Suprapubic skin (tissue), 4 donors: Measurements from ENCODE around the gene SDHAF4. TPM values are rescaled to one million over a fixed set of nuclear protein-coding genes. Genes with fewer than 3 reads are reported as not detected.

Experiments used
- DNase-seq, 2 donors: peaks; one replicate each; pipeline ENCODE4 v3.0.0-alpha.2; 2019; ENCODE audit warnings: low spot score in 2 of 2
- H3K27ac ChIP-seq: fragments of 200-600 bp; sonication (generic); one replicate; pipeline ENCODE4 v1.5.1; 2019
- H3K27me3 ChIP-seq: fragments of 200-600 bp; sonication (generic); one replicate; pipeline ENCODE4 v1.5.1; 2019
- H3K36me3 ChIP-seq: fragments of 200-600 bp; sonication (generic); one replicate; pipeline ENCODE4 v1.5.1; 2019
- H3K4me1 ChIP-seq: fragments of 200-600 bp; sonication (generic); one replicate; pipeline ENCODE4 v1.5.1; 2019
- H3K4me3 ChIP-seq: fragments of 200-600 bp; sonication (generic); one replicate; pipeline ENCODE4 v1.5.1; 2019; ENCODE audit warnings: mild to moderate bottlenecking
- H3K9me3 ChIP-seq: fragments of 200-600 bp; sonication (generic); one replicate; pipeline ENCODE4 v1.5.1; 2019
- EP300 ChIP-seq: sonication (generic); formaldehyde crosslinking; IDR thresholded peaks from one replicate; pipeline ENCODE4 v1.6.1; 2017; ENCODE audit warnings: antibody characterized with exemption
- POLR2A ChIP-seq, 2 donors: fragments of 450-650 bp; IDR thresholded peaks; one replicate each; pipeline ENCODE4 v1.6.1; 2017; ENCODE audit warnings: antibody characterized with exemption in 2 of 2, mild to moderate bottlenecking in 2 of 2, moderate library complexity in 2 of 2
- POLR2AphosphoS5 ChIP-seq, 3 donors: sonication (generic); formaldehyde crosslinking; IDR thresholded peaks; one replicate each; pipeline ENCODE4 v1.6.1; 2017; ENCODE audit warnings: antibody characterized with exemption in 3 of 3
- WGBS: methylation state at CpG from one replicate; pipeline ENCODE4 v1.1.5; 2018; 5-methylcytosine and 5-hydroxymethylcytosine counted together
- total RNA-seq, 4 donors: library from RNA; depleted of rRNA; stranded (reverse); fragments of >200 nt; gene quantifications; one replicate each; pipeline ENCODE4 v1.1.0, GENCODE V29; 2016
- TF ChIP-seq, protein P1 (sequence below), 2 donors: fragments of 200-600 bp in 1 of 2; fragments of 450-650 bp in 1 of 2; sonication (generic) in 1 of 2; IDR thresholded peaks; one replicate each; pipeline ENCODE4 v1.5.1; 2016 to 2019; ENCODE audit warnings: antibody characterized with exemption in 2 of 2, mild to moderate bottlenecking in 1 of 2, moderate library complexity in 1 of 2

The SDHAF4 gene
- total RNA-seq, 4 donors from 2014 or later = 3.8 to 12.5 (median 6.6) TPM

DNA sequence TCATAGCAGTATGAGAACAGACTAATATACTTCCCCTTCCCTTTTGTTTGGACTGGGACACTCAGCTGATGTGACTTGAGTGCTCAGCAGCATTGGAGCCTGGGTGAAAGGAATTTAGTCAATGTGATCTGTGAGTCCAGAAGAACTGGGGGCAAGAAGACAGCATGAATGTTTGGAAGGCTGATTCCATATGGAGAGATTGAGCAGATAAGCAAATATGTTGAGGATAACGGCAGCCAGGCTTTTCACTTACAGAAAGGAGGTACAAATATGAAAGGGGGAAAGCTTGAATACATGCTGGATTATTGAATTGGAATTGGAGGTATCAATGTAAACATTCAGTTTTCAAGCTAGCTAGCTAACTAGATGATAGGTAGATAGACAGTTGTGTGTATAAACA lies 63.2 kb downstream of the SDHAF4 start:
- no peak overlapping the region for H3K27ac ChIP-seq
- H3K9me3 ChIP-seq = no peaks in the 10 kb centered on the region
- H3K4me1 ChIP-seq = no peaks in the 10 kb centered on the region
- no peaks in the 10 kb centered on the region for H3K36me3 ChIP-seq
- H3K27me3 ChIP-seq = no peaks in the 10 kb centered on the region
- TF ChIP-seq, protein P1, sequence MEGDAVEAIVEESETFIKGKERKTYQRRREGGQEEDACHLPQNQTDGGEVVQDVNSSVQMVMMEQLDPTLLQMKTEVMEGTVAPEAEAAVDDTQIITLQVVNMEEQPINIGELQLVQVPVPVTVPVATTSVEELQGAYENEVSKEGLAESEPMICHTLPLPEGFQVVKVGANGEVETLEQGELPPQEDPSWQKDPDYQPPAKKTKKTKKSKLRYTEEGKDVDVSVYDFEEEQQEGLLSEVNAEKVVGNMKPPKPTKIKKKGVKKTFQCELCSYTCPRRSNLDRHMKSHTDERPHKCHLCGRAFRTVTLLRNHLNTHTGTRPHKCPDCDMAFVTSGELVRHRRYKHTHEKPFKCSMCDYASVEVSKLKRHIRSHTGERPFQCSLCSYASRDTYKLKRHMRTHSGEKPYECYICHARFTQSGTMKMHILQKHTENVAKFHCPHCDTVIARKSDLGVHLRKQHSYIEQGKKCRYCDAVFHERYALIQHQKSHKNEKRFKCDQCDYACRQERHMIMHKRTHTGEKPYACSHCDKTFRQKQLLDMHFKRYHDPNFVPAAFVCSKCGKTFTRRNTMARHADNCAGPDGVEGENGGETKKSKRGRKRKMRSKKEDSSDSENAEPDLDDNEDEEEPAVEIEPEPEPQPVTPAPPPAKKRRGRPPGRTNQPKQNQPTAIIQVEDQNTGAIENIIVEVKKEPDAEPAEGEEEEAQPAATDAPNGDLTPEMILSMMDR (IDR thresholded peaks at IDR 0.05) = no peak
- H3K4me3 ChIP-seq = no peak overlapping the region
- no peak for DNase-seq
- WGBS = 41% methylated on average over 1 of the region's 1 CpG

DNA sequence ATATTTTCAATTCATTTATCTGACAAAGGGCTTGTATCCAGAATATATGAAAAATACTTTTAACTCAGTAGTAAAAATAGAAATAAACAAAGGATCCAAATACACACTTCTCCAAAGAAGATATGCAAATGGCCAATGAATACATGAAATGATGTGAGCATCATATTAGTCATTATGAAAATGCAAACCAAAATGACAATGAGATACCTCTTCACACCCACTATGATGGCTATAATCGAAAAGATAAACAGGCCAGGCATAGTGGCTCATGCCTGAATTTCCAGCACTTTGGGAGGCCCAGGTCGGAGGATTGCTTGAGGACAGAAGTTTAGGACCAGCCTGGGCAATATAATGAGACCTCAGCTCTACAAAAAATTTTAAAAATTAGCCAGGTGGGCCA lies 67.1 kb downstream of the SDHAF4 start:
- DNase-seq = no peak
- TF ChIP-seq, protein P1 (IDR thresholded peaks at IDR 0.05) = no peak
- TF ChIP-seq POLR2A (IDR thresholded peaks at IDR 0.05) (no peak), EP300 (no peak), POLR2AphosphoS5 (IDR thresholded peaks at IDR 0.05) (no peak)
- H3K27me3 ChIP-seq = no peaks in the 10 kb centered on the region
- H3K36me3 ChIP-seq = no peaks in the 10 kb centered on the region
- 86% methylated on average over 2 of the region's 2 CpGs for WGBS
- no peaks in the 10 kb centered on the region for H3K4me1 ChIP-seq
- no peaks in the 10 kb centered on the region for H3K9me3 ChIP-seq
- no peak overlapping the region for H3K27ac ChIP-seq
- no peak overlapping the region for H3K4me3 ChIP-seq

- no peaks in the 10 kb centered on the region for H3K9me3 ChIP-seq
- no peak overlapping the region for H3K4me3 ChIP-seq
- no peaks in the 10 kb centered on the region for H3K36me3 ChIP-seq
- WGBS = 89% methylated on average over 8 of the region's 8 CpGs
- no peak for DNase-seq
- H3K4me1 ChIP-seq = no peaks in the 10 kb centered on the region
- no peak overlapping the region for H3K27ac ChIP-seq
- TF ChIP-seq, protein P1 (IDR thresholded peaks at IDR 0.05) = no peak
- TF ChIP-seq EP300 (no peak), POLR2AphosphoS5 (IDR thresholded peaks at IDR 0.05) (no peak), POLR2A (IDR thresholded peaks at IDR 0.05) (no peak)
- H3K27me3 ChIP-seq = no peaks in the 10 kb centered on the region
These were observed 69.9 kb downstream of the SDHAF4 start for GRCh38 chr6:70636596-70636995.

GRCh38 chr6:70638468-70638867 lies 71.7 kb downstream of the SDHAF4 start:
- 98% methylated on average over 1 of the region's 1 CpG for WGBS
- TF ChIP-seq, protein P1 (IDR thresholded peaks at IDR 0.05) = no peak
- TF ChIP-seq POLR2A (IDR thresholded peaks at IDR 0.05) (no peak), EP300 (no peak), POLR2AphosphoS5 (IDR thresholded peaks at IDR 0.05) (no peak)
- Histone ChIP-seq H3K4me1 (no peaks in the 10 kb centered on the region), H3K9me3 (no peaks in the 10 kb centered on the region), H3K36me3 (no peaks in the 10 kb centered on the region), H3K27ac (no peak overlapping the region), H3K27me3 (no peaks in the 10 kb centered on the region), H3K4me3 (no peak overlapping the region)
- no peak for DNase-seq

Other genes starting within 250 kb of the SDHAF4 start
- gene FAM135A, start 153.4 kb upstream of the SDHAF4 start, total RNA-seq = 100 to 1,000 TPM in 1 of 4 donors, 10 to 100 TPM in 3; 52.2 to 119 (median 66.1) TPM
- 10 to 100 TPM; 28.8 to 39.1 (median 30.8) TPM for gene SMAP1, start 101.0 kb downstream of the SDHAF4 start, total RNA-seq